ENCODE results near the gene DPH7. TPM values are rescaled to one million over a fixed set of nuclear protein-coding genes. Genes with fewer than 3 reads are reported as not detected.

DPH7 gene
- total RNA-seq, 1 experiment from 2014 or later: 43.9 TPM

DNA sequence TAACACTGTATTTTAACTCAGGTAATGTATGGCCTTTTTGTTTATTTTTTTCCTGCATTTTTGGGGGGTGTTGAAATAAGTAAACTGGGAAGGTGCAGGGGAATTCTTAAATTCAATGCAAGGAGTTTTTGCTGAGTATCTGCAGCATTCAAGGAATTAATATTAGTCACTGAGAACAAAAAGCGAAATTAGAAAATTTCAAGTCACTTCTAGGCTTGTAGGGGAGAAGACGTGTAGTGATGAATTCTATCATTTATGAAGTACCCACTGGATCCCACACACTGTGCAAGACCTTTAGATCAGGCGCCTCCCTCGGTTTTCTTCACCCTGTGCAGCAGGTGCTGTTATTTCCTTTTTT lies 41.3 kb upstream of the DPH7 start:
- Mint-ChIP-seq H3K36me3 (peaks cover 14% of the 10 kb centered on the region), H3K27me3 (ENCODE audit: low read depth) (no peaks in the 10 kb centered on the region), H3K27ac (peak overlapping the region; percentile 89), H3K9me3 (no peaks in the 10 kb centered on the region), H3K4me1 (peaks cover 33% of the 10 kb centered on the region), H3K4me3 (peak overlapping the region; percentile 93)
- ATAC-seq (no peak), DNase-seq (ENCODE audit: low spot score) (no peak)
- POLR2A ChIA-PET: interaction anchor here (2.1 kb wide), 1 partner anchor 46 kb away, joined by 6 read pairs; no protein-coding TSS in a partner anchor
- TF ChIP-seq, protein P1, sequence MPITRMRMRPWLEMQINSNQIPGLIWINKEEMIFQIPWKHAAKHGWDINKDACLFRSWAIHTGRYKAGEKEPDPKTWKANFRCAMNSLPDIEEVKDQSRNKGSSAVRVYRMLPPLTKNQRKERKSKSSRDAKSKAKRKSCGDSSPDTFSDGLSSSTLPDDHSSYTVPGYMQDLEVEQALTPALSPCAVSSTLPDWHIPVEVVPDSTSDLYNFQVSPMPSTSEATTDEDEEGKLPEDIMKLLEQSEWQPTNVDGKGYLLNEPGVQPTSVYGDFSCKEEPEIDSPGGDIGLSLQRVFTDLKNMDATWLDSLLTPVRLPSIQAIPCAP (CRISPR knock-in tag; IDR thresholded peaks at IDR 0.05): no peak
- TF ChIP-seq SMAD4 (CRISPR knock-in tag; IDR thresholded peaks at IDR 0.05): no peak
- CTCF ChIA-PET: interaction anchor here (1.8 kb wide), 1 partner anchor 53 kb away, joined by 9 read pairs; no protein-coding TSS in a partner anchor

DNA sequence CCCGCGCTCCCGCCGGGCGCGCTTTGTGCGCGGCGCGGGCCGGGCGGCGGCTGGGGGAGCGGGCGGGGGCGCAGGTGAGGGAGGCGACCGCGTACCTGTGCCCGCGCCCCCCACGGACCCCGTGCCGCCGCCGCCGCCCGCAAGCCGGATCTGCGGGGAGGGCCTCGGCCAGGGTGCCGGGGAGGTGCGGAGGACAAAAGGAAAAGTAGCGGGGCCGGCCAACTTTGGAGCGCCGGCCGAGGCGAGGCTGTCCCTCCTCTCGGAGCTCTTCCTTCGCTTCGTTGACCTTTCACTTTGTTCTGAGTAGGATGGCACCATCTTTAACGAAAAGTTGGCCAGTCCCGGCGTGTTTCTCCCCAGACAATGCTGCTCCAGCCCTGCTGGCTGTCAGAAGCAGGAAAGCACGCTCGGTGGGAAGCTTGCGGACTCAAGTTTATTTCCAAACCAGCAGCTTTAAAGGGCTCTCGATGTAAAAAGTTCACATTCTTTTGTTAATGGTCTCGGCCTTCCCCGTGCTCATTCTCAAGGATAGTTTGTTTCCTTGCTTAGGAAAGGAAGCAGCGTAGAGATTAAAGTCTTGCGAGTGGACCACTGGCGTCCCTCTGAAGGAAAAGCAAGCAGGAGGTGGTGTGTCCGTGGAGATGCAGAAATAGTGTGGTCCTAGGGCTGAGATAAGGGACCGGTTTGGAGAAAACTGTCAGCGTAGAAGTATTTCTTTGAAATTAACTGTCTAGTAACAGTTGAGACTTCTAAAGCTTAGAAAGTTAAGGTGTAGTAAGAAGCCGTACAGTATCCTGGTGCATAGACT lies 40.7 kb upstream of the DPH7 start:
- peaks cover 30% of the 10 kb centered on the region for H3K4me1 Mint-ChIP-seq
- H3K36me3 Mint-ChIP-seq: peaks cover 17% of the 10 kb centered on the region
- TF ChIP-seq, protein P2, sequence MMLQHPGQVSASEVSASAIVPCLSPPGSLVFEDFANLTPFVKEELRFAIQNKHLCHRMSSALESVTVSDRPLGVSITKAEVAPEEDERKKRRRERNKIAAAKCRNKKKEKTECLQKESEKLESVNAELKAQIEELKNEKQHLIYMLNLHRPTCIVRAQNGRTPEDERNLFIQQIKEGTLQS (CRISPR knock-in tag; conservative IDR thresholded peaks at IDR 0.05): no peak
- TF ChIP-seq TEAD4 (CRISPR knock-in tag; IDR thresholded peaks at IDR 0.05) (no peak), SOX15 (CRISPR knock-in tag; IDR thresholded peaks at IDR 0.05) (no peak)
- peak overlapping the region; percentile 89 for H3K27ac Mint-ChIP-seq
- H3K9me3 Mint-ChIP-seq: no peaks in the 10 kb centered on the region
- peak overlapping the region; percentile 93 for H3K4me3 Mint-ChIP-seq
- ChIA-PET CTCF (interaction anchor here (0.6 to 1.8 kb wide), 10 partner anchors 14 to 274 kb away, joined by 3 to 11 read pairs (median 4); partner anchors contain the start of genes ARRDC1 and MRPL41), POLR2A (interaction anchor here (0.9 to 2.1 kb wide), 4 partner anchors 15 to 46 kb away, joined by 3 to 6 read pairs (median 4); partner anchors contain the start of gene ZMYND19)
- no peaks in the 10 kb centered on the region for H3K27me3 Mint-ChIP-seq (ENCODE audit: low read depth)
- ATAC-seq (peak; percentile 13), DNase-seq (ENCODE audit: low spot score) (peak; percentile 38)

DNA sequence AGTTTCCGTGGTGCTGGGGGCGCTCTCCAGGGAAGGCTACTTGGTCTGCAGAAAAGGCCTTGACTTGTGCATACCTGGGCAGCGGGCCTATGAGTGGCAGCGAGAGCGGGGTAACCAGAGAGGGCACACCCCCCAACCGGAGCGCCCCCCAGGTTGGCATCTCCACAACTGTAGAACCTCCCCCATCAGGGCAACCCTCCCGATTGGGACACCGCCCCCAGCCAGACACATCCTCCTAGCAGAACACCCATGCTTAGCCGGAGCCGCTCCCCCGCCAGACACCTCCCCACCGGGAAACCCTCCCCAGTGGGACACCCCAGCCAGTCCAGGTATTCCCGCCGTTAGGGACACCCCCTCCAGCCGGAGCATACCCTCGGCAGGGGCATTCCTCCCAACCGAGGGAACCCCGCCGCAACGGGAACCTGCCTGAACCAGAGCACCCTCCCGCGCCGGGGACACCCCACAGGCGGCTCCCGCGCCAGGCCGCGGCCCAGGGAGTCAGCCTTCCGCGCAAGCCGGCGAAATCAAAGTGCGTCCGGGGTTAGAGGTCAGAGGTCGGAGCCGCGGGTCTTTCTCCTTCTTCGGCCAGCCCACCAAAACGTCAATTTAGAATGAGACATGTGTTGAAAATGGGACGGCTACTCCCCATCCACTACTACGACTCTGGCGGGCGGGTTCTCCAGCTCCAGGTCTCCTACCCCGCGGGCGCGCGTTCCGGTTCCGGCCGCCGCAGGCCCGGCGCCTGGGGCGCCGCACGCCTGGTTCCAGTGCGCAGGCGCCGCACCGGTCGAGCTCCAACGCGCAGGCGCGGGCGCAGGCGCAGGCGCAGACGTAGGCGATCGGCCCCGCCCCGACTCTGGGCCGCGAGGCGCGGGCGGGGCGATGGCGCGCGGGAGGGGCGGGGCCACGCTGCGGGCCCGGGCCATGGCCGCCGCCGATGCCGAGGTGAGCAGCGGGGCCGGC lies 39.7 kb upstream of the DPH7 start, which contains the start of gene EHMT1:
Gene EHMT1 (plus strand): TSS at position 901 of the 963 bp plus-strand sequence. CDS start 24 bp downstream, at position 925.
- DNase-seq (ENCODE audit: low spot score): peak; percentile 87
- Mint-ChIP-seq H3K36me3 (peaks cover 15% of the 10 kb centered on the region), H3K27ac (peak within 1 kb of the TSS; percentile 89), H3K27me3 (ENCODE audit: low read depth) (no peaks in the 10 kb centered on the region), H3K4me1 (peaks cover 27% of the 10 kb centered on the region), H3K4me3 (peak within 1 kb of the TSS; percentile 93), H3K9me3 (no peaks in the 10 kb centered on the region)
- peak; percentile 78 for ATAC-seq
- ChIA-PET CTCF (interaction anchor here (0.5 to 1.8 kb wide), 12 partner anchors 13 to 275 kb away, joined by 3 to 11 read pairs (median 4); partner anchors contain the start of genes ARRDC1 and MRPL41), POLR2A (interaction anchor here (0.6 to 2.1 kb wide), 8 partner anchors 14 to 53 kb away, joined by 3 to 6 read pairs (median 4); partner anchors contain the start of gene ZMYND19)
- peak; percentile 53; the same call in 1 of the 2 replicates for TF ChIP-seq FOXP1 (CRISPR knock-in tag; IDR thresholded peaks at IDR 0.05; ENCODE audit: borderline replicate concordance)
- TF ChIP-seq KAT7 (CRISPR knock-in tag; IDR thresholded peaks at IDR 0.05; ENCODE audit: borderline replicate concordance): peak; percentile 69; the same call in 1 of the 2 replicates
- TF ChIP-seq, protein P3, sequence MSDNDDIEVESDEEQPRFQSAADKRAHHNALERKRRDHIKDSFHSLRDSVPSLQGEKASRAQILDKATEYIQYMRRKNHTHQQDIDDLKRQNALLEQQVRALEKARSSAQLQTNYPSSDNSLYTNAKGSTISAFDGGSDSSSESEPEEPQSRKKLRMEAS (CRISPR knock-in tag; IDR thresholded peaks at IDR 0.05): peak; percentile 58; the same call in 1 of the 2 replicates
- TF ChIP-seq TEAD4 (CRISPR knock-in tag; IDR thresholded peaks at IDR 0.05): 0 out of 2 replicates have a peak, but pooled peaks have one; percentile 29
- TF ChIP-seq ZNF423 (CRISPR knock-in tag; IDR thresholded peaks at IDR 0.05): peak; percentile 66
- TF ChIP-seq, protein P4, sequence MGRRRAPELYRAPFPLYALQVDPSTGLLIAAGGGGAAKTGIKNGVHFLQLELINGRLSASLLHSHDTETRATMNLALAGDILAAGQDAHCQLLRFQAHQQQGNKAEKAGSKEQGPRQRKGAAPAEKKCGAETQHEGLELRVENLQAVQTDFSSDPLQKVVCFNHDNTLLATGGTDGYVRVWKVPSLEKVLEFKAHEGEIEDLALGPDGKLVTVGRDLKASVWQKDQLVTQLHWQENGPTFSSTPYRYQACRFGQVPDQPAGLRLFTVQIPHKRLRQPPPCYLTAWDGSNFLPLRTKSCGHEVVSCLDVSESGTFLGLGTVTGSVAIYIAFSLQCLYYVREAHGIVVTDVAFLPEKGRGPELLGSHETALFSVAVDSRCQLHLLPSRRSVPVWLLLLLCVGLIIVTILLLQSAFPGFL (CRISPR knock-in tag; IDR thresholded peaks at IDR 0.05; ENCODE audit: borderline replicate concordance): no peak
- TF ChIP-seq, protein P5, sequence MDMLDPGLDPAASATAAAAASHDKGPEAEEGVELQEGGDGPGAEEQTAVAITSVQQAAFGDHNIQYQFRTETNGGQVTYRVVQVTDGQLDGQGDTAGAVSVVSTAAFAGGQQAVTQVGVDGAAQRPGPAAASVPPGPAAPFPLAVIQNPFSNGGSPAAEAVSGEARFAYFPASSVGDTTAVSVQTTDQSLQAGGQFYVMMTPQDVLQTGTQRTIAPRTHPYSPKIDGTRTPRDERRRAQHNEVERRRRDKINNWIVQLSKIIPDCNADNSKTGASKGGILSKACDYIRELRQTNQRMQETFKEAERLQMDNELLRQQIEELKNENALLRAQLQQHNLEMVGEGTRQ (CRISPR knock-in tag; IDR thresholded peaks at IDR 0.05): no peak
- peak; percentile 70 for TF ChIP-seq SP1 (CRISPR knock-in tag; conservative IDR thresholded peaks at IDR 0.05)
- TF ChIP-seq FOXK1 (CRISPR knock-in tag; IDR thresholded peaks at IDR 0.05): peak; percentile 15; the same call in 1 of the 2 replicates
- 0 out of 2 replicates have a peak, but pooled peaks have one; percentile 48 for TF ChIP-seq NFATC4 (CRISPR knock-in tag; IDR thresholded peaks at IDR 0.05)
- TF ChIP-seq NFE2L1 (CRISPR knock-in tag; IDR thresholded peaks at IDR 0.05): peak; percentile 56; the same call in 1 of the 2 replicates
- peak; percentile 61 for TF ChIP-seq GABPB1 (CRISPR knock-in tag; IDR thresholded peaks at IDR 0.05)
- TF ChIP-seq, protein P6, sequence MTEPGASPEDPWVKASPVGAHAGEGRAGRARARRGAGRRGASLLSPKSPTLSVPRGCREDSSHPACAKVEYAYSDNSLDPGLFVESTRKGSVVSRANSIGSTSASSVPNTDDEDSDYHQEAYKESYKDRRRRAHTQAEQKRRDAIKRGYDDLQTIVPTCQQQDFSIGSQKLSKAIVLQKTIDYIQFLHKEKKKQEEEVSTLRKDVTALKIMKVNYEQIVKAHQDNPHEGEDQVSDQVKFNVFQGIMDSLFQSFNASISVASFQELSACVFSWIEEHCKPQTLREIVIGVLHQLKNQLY (CRISPR knock-in tag; IDR thresholded peaks at IDR 0.05): no peak
- no peak for TF ChIP-seq CBFB (CRISPR knock-in tag; IDR thresholded peaks at IDR 0.05; ENCODE audit: low read depth)
- TF ChIP-seq, protein P7, sequence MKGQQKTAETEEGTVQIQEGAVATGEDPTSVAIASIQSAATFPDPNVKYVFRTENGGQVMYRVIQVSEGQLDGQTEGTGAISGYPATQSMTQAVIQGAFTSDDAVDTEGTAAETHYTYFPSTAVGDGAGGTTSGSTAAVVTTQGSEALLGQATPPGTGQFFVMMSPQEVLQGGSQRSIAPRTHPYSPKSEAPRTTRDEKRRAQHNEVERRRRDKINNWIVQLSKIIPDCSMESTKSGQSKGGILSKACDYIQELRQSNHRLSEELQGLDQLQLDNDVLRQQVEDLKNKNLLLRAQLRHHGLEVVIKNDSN (CRISPR knock-in tag; IDR thresholded peaks at IDR 0.05): peak; percentile 44; the same call in 1 of the 2 replicates
- TF ChIP-seq, protein P8, sequence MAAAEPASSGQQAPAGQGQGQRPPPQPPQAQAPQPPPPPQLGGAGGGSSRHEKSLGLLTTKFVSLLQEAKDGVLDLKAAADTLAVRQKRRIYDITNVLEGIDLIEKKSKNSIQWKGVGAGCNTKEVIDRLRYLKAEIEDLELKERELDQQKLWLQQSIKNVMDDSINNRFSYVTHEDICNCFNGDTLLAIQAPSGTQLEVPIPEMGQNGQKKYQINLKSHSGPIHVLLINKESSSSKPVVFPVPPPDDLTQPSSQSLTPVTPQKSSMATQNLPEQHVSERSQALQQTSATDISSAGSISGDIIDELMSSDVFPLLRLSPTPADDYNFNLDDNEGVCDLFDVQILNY (CRISPR knock-in tag; IDR thresholded peaks at IDR 0.05): peak; percentile 45; the same call in 1 of the 2 replicates
- TF ChIP-seq IRF2 (CRISPR knock-in tag; IDR thresholded peaks at IDR 0.05; ENCODE audit: borderline replicate concordance, low read depth): no peak
- 0 out of 2 replicates have a peak, but pooled peaks have one; percentile 26 for TF ChIP-seq ELF4 (CRISPR knock-in tag; IDR thresholded peaks at IDR 0.05; ENCODE audit: low read depth)
